ENCODE measurements around the gene PTBP3. TPM values are rescaled to one million over a fixed set of nuclear protein-coding genes. Genes with fewer than 3 reads are reported as not detected.

PTBP3 gene
- polyA plus RNA-seq, 1 donor from 2014 or later = 36.1 TPM

DNA sequence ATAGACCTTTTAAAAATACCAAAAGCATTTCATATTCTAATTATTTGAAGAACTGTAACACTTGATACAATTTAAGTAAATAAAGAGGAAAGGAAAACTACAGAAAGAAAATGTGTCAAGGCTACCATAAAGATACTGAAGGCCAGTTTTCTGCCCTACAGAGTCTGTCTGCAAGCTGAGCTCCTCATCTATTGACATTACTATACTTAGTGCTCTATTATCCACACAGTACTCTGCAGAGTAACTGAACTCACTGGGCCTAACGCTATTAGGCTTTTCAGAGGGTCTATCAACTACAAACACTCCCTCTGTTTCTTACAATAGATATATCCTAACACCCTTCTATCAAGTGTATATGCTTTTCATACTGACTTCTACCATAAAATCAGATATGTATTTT lies 101.2 kb downstream of the PTBP3 start:
- H3K36me3 ChIP-seq (ENCODE audit: insufficient read depth, low read length) = peaks cover 2% of the 10 kb centered on the region
- no peaks in the 10 kb centered on the region for H3F3A ChIP-seq (ENCODE audit: insufficient read depth, low read length, poor library complexity, severe bottlenecking)
- H3K9me3 ChIP-seq (ENCODE audit: low read length) = no peaks in the 10 kb centered on the region
- no peak overlapping the region for H3K4me2 ChIP-seq (ENCODE audit: low read length)
- H3K27me3 ChIP-seq (ENCODE audit: insufficient read depth, low read depth, low read length) = no peaks in the 10 kb centered on the region
- H4K20me1 ChIP-seq (ENCODE audit: insufficient read depth) = no peaks in the 10 kb centered on the region
- H3K79me2 ChIP-seq (replicated peaks; ENCODE audit: insufficient read depth, low read length) = no peaks in the 10 kb centered on the region
- no peak overlapping the region for H3K27ac ChIP-seq (ENCODE audit: low read length)
- TF ChIP-seq, protein P1, sequence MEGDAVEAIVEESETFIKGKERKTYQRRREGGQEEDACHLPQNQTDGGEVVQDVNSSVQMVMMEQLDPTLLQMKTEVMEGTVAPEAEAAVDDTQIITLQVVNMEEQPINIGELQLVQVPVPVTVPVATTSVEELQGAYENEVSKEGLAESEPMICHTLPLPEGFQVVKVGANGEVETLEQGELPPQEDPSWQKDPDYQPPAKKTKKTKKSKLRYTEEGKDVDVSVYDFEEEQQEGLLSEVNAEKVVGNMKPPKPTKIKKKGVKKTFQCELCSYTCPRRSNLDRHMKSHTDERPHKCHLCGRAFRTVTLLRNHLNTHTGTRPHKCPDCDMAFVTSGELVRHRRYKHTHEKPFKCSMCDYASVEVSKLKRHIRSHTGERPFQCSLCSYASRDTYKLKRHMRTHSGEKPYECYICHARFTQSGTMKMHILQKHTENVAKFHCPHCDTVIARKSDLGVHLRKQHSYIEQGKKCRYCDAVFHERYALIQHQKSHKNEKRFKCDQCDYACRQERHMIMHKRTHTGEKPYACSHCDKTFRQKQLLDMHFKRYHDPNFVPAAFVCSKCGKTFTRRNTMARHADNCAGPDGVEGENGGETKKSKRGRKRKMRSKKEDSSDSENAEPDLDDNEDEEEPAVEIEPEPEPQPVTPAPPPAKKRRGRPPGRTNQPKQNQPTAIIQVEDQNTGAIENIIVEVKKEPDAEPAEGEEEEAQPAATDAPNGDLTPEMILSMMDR (IDR thresholded peaks at IDR 0.05; ENCODE audit: poor library complexity, severe bottlenecking) = no peak
- no peak for TF ChIP-seq POLR2AphosphoS5 (IDR thresholded peaks at IDR 0.05)
- no peak for TF ChIP-seq MXI1 (conservative IDR thresholded peaks at IDR 0.05; ENCODE audit: poor library complexity, severe bottlenecking)
- TF ChIP-seq EP300 (conservative IDR thresholded peaks at IDR 0.05; ENCODE audit: poor library complexity, severe bottlenecking) = no peak
- no peak for TF ChIP-seq TAF1 (IDR thresholded peaks at IDR 0.05; ENCODE audit: low read depth)
- TF ChIP-seq, protein P2, sequence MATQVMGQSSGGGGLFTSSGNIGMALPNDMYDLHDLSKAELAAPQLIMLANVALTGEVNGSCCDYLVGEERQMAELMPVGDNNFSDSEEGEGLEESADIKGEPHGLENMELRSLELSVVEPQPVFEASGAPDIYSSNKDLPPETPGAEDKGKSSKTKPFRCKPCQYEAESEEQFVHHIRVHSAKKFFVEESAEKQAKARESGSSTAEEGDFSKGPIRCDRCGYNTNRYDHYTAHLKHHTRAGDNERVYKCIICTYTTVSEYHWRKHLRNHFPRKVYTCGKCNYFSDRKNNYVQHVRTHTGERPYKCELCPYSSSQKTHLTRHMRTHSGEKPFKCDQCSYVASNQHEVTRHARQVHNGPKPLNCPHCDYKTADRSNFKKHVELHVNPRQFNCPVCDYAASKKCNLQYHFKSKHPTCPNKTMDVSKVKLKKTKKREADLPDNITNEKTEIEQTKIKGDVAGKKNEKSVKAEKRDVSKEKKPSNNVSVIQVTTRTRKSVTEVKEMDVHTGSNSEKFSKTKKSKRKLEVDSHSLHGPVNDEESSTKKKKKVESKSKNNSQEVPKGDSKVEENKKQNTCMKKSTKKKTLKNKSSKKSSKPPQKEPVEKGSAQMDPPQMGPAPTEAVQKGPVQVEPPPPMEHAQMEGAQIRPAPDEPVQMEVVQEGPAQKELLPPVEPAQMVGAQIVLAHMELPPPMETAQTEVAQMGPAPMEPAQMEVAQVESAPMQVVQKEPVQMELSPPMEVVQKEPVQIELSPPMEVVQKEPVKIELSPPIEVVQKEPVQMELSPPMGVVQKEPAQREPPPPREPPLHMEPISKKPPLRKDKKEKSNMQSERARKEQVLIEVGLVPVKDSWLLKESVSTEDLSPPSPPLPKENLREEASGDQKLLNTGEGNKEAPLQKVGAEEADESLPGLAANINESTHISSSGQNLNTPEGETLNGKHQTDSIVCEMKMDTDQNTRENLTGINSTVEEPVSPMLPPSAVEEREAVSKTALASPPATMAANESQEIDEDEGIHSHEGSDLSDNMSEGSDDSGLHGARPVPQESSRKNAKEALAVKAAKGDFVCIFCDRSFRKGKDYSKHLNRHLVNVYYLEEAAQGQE (IDR thresholded peaks at IDR 0.05; ENCODE audit: borderline replicate concordance) = no peak
- TF ChIP-seq EZH2 (IDR thresholded peaks at IDR 0.05; ENCODE audit: borderline replicate concordance, insufficient read depth, low read length, poor library complexity, severe bottlenecking) = no peak
- TF ChIP-seq SMC3 (conservative IDR thresholded peaks at IDR 0.05; ENCODE audit: poor library complexity) = no peak
- TF ChIP-seq RAD21 (conservative IDR thresholded peaks at IDR 0.05) = no peak
- no peaks in the 10 kb centered on the region for H3K9me2 ChIP-seq (ENCODE audit: insufficient read depth, low read length)
- no peak overlapping the region for H2AFZ ChIP-seq (ENCODE audit: low read depth, low read length)
- H3K9ac ChIP-seq (ENCODE audit: low read length) = no peak overlapping the region
- no peak overlapping the region for H3K4me3 ChIP-seq (ENCODE audit: low read length)

DNA sequence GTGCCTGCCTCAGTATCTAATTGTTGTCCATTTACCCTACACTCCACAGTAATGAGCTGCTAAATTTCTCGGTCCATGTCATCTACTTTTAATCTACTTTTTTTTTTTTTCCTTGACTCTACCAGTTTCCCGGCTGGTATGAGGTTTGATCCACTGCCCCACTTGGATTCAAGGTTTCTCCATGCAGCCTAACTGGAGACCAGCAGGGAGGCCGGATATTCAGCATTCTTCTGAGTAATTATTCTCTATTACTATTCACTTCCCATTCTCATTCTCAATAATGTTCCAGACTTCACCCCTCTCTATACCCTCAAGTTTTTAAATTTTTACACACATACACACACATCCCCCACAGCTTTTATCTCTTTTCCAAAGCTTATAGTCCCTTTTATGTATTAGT lies 107.3 kb downstream of the PTBP3 start:
- Histone ChIP-seq H2AFZ (ENCODE audit: low read depth, low read length) (no peak overlapping the region), H3K27ac (ENCODE audit: low read length) (no peak overlapping the region), H3K9me2 (ENCODE audit: insufficient read depth, low read length) (no peaks in the 10 kb centered on the region), H3F3A (ENCODE audit: insufficient read depth, low read length, poor library complexity, severe bottlenecking) (no peaks in the 10 kb centered on the region), H3K9me3 (ENCODE audit: low read length) (no peaks in the 10 kb centered on the region), H3K36me3 (ENCODE audit: insufficient read depth, low read length) (peaks cover 15% of the 10 kb centered on the region), H3K4me2 (ENCODE audit: low read length) (no peak overlapping the region), H4K20me1 (ENCODE audit: insufficient read depth) (no peaks in the 10 kb centered on the region), H3K79me2 (replicated peaks; ENCODE audit: insufficient read depth, low read length) (no peaks in the 10 kb centered on the region), H3K27me3 (ENCODE audit: insufficient read depth, low read depth, low read length) (no peaks in the 10 kb centered on the region), H3K9ac (ENCODE audit: low read length) (no peak overlapping the region), H3K4me3 (ENCODE audit: low read length) (no peak overlapping the region)
- TF ChIP-seq SMC3 (conservative IDR thresholded peaks at IDR 0.05; ENCODE audit: poor library complexity) (no peak), POLR2AphosphoS5 (IDR thresholded peaks at IDR 0.05) (no peak), RAD21 (conservative IDR thresholded peaks at IDR 0.05) (no peak), MXI1 (conservative IDR thresholded peaks at IDR 0.05; ENCODE audit: poor library complexity, severe bottlenecking) (no peak), EP300 (conservative IDR thresholded peaks at IDR 0.05; ENCODE audit: poor library complexity, severe bottlenecking) (no peak), TAF1 (IDR thresholded peaks at IDR 0.05; ENCODE audit: low read depth) (no peak), EZH2 (IDR thresholded peaks at IDR 0.05; ENCODE audit: borderline replicate concordance, insufficient read depth, low read length, poor library complexity, severe bottlenecking) (no peak)
- TF ChIP-seq, protein P1 (IDR thresholded peaks at IDR 0.05; ENCODE audit: poor library complexity, severe bottlenecking) = no peak
- TF ChIP-seq, protein P2 (IDR thresholded peaks at IDR 0.05; ENCODE audit: borderline replicate concordance) = no peak

Measured in neural cell (in vitro differentiated cells).